Ascending aorta (tissue), 2 donors: ENCODE data around the gene TRAF2. TPM values are rescaled to one million over a fixed set of nuclear protein-coding genes. Genes with fewer than 3 reads are reported as not detected.
A peak's percentile ranks its signal among the peaks of the same experiment; 100 is the strongest.

ENCODE experiments used
- DNase-seq, 2 donors: peaks; one replicate each; pipeline ENCODE4 v3.0.0-alpha.2; 2019; ENCODE audit warnings: low spot score in 2 of 2
- H3K27ac ChIP-seq, 2 donors: fragments of 200-600 bp; sonication (generic); one replicate each; pipeline ENCODE4 v1.5.1; 2016 to 2017; ENCODE audit warnings: mild to moderate bottlenecking in 1 of 2
- H3K27me3 ChIP-seq: fragments of 200-600 bp; sonication (generic); one replicate; pipeline ENCODE4 v1.5.1; 2017
- H3K36me3 ChIP-seq, 2 donors: fragments of 200-600 bp; sonication (generic); one replicate each; pipeline ENCODE4 v1.5.1; 2016
- H3K4me1 ChIP-seq, 2 donors: fragments of 200-600 bp; sonication (generic); one replicate each; pipeline ENCODE4 v1.5.1; 2016 to 2017; ENCODE audit warnings: mild to moderate bottlenecking in 1 of 2
- H3K4me3 ChIP-seq, 2 donors: fragments of 200-600 bp; sonication (generic); one replicate each; pipeline ENCODE4 v1.5.1; 2016 to 2017; ENCODE audit warnings: mild to moderate bottlenecking in 1 of 2
- H3K9me3 ChIP-seq, 2 donors: fragments of 200-600 bp; sonication (generic); one replicate each; pipeline ENCODE4 v1.5.1; 2016
- CTCF ChIP-seq, 3 experiments: fragments of 200-600 bp in 2 of 3; fragments of 450-650 bp in 1 of 3; sonication (generic) in 2 of 3; IDR thresholded peaks; one replicate each; pipeline ENCODE4 v1.5.1; 2016 to 2019; ENCODE audit warnings: antibody characterized with exemption in 3 of 3, mild to moderate bottlenecking in 1 of 3, moderate library complexity in 1 of 3
- intact Hi-C: fragments of 100-400 bp; cut with DNase I; formaldehyde crosslinking; loops from one replicate; pipeline ENCODE4 v1.15.1; 2023
- total RNA-seq: library from RNA; depleted of rRNA; stranded (reverse); fragments of >200 nt; gene quantifications from one replicate; pipeline ENCODE4 v1.1.0, GENCODE V29; 2016

Gene TRAF2
- total RNA-seq, 1 donor from 2014 or later, result 4.4 TPM

- H3K27ac ChIP-seq, result peak overlapping the region; percentile 9 to 16
- H3K9me3 ChIP-seq, result no peaks in the 10 kb centered on the region
- H3K36me3 ChIP-seq, result peaks cover 40 to 43% of the 10 kb centered on the region in 2 donors
- TF ChIP-seq CTCF (IDR thresholded peaks at IDR 0.05), result no peak
- peaks cover 6 to 14% of the 10 kb centered on the region in 2 donors for H3K4me1 ChIP-seq
- H3K4me3 ChIP-seq, result no peak overlapping the region
- intact Hi-C loops, result loop anchor here (5.0 kb wide), 1 partner anchor 133 kb away; the partner anchor contains the start of gene RABL6
- DNase-seq, result no peak
- no peaks in the 10 kb centered on the region for H3K27me3 ChIP-seq
These were observed 53.7 kb downstream of the TRAF2 start for GRCh38 chr9:136939996-136940525.

- H3K4me3 ChIP-seq, result no peak overlapping the region
- peaks cover 40 to 43% of the 10 kb centered on the region in 2 donors for H3K36me3 ChIP-seq
- no peak for DNase-seq
- H3K27me3 ChIP-seq, result no peaks in the 10 kb centered on the region
- intact Hi-C loops, result loop anchor here (5.0 kb wide), 1 partner anchor 133 kb away; the partner anchor contains the start of gene RABL6
- no peak for TF ChIP-seq CTCF (IDR thresholded peaks at IDR 0.05)
- H3K4me1 ChIP-seq, result peaks cover 6 to 14% of the 10 kb centered on the region in 2 donors
- no peaks in the 10 kb centered on the region for H3K9me3 ChIP-seq
- no peak overlapping the region for H3K27ac ChIP-seq
These were observed 54.4 kb downstream of the TRAF2 start for GRCh38 chr9:136940526-136941230.

GRCh38 chr9:136941231-136942111 lies 55.2 kb downstream of the TRAF2 start:
- H3K4me3 ChIP-seq, result no peak overlapping the region
- no peak overlapping the region for H3K27ac ChIP-seq
- H3K27me3 ChIP-seq, result no peaks in the 10 kb centered on the region
- peaks cover 6 to 14% of the 10 kb centered on the region in 2 donors for H3K4me1 ChIP-seq
- intact Hi-C loops, result loop anchor here (5.0 kb wide), 1 partner anchor 134 kb away; the partner anchor contains the start of gene RABL6
- DNase-seq, result no peak
- no peak for TF ChIP-seq CTCF (IDR thresholded peaks at IDR 0.05)
- H3K36me3 ChIP-seq, result peaks cover 40 to 43% of the 10 kb centered on the region in 2 donors
- no peaks in the 10 kb centered on the region for H3K9me3 ChIP-seq

- no peaks in the 10 kb centered on the region for H3K9me3 ChIP-seq
- H3K4me1 ChIP-seq, result peaks cover 6 to 14% of the 10 kb centered on the region in 2 donors
- peak overlapping the region in 1 of 2 donors; percentile 88 for H3K4me3 ChIP-seq
- intact Hi-C loops, result loop anchor here (5.0 kb wide), 1 partner anchor 135 kb away; the partner anchor contains the start of gene RABL6
- no peaks in the 10 kb centered on the region for H3K27me3 ChIP-seq
- H3K27ac ChIP-seq, result no peak overlapping the region
- TF ChIP-seq CTCF (IDR thresholded peaks at IDR 0.05), result no peak
- DNase-seq, result no peak
- H3K36me3 ChIP-seq, result peaks cover 40 to 43% of the 10 kb centered on the region in 2 donors
These were observed 56.0 kb downstream of the TRAF2 start for GRCh38 chr9:136942112-136942880.

GRCh38 chr9:136942881-136943230 lies 56.5 kb downstream of the TRAF2 start:
- Histone ChIP-seq H3K4me3 (peak overlapping the region; percentile 88 to 90), H3K9me3 (no peaks in the 10 kb centered on the region), H3K27me3 (no peaks in the 10 kb centered on the region), H3K4me1 (peaks cover 6 to 14% of the 10 kb centered on the region in 2 donors), H3K27ac (no peak overlapping the region), H3K36me3 (peaks cover 40 to 41% of the 10 kb centered on the region in 2 donors)
- no peak for TF ChIP-seq CTCF (IDR thresholded peaks at IDR 0.05)
- intact Hi-C loops, result loop anchor here (5.0 kb wide), 1 partner anchor 136 kb away; the partner anchor contains the start of gene RABL6
- DNase-seq, result no peak
